Measurements from ENCODE around the gene ZEB1.
"Not testable (repeated sequence)": the region's sequence is repeated elsewhere in the genome, so short reads cannot be mapped to it uniquely, and the experiment has no call there.

The ZEB1 gene

DNA sequence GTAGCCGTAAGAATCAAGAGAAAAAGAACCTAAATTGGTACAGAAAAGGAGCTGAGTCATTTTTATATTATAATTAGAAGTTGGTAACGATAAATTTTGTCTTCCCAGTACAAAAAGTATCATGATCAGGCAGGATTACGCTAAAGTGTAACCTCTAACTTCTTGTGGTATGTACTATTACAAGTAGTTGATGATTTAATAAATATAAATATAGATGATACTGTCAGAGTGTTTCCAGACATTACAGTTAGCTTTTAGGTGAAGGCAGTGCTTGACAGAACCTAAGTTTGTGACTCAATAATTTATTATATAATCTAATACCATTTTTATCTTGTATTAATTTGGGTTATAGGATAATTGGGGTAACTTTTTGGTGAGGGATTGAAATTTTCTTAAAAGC, 53.4 kb downstream of the ZEB1 start:
- DNase-seq = no peak

DNA sequence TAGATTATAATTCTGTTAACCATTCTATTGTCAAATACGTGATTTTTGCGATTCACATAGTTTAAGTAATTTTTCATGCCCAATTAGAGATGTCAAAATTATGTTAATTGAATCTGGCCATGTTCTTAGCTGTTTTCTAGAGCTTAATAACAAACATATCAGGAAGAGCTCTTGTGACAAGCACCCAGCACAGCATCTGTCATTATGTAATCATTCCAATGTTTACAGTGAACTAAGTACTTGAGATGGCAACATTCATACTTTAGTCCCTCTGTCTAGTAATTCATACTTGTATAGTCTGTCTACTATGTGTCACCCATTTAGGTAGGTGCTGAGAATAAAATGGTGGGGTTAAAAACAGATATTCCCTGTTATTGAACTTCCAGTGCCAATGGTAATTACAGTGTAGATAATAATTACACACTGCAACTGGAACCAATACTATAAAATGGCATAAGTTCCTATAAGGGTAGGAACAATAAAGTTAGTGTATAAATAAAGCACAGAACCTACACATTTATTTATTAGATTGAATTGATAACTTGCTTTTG, 55.2 kb downstream of the ZEB1 start:
- no peak for DNase-seq

DNA sequence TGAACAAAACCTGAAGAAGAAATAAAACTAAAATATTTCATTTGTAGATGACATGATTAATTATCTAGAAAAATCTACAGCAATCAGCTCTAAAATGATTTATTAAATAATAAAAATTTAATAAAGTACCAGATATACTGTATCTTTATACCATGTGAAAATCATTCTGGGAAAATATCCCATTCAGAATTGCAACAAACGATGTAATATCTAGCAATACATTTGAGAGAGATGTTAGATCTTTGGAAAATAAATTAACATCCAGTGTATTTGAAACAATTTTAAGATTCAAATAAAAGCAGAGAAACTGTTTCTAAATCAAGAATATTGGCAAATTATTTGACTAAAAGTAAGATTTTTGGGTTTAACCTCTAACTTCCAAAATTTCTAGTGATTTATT, 62.2 kb downstream of the ZEB1 start:
- no peak for DNase-seq

DNA sequence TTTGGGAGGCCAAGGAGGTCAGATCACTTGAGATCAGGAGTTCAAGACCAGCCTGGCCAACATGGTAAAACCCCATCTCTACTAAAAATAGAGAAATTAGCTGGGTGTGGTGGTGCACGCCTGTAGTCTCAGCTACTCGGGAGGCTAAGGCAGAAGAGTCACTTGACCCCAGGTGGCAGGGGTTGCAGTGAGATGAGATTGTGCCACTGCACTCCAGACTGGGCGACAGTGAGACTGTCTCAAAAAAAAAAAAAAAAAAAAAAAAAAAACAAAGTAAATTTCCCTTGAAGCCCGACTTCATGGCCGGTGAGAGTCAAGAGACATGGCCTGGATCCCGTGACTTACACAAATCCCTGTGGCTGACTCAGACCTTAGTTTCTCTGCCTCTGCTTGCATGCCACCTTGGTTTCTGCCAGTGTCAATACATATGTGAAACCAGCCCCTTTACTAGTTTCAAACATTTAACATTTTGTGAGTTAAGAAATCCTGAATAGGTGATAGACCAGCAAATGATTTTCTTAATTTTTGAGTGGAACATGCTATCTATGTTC, 62.8 kb downstream of the ZEB1 start:
- DNase-seq = no peak

DNA sequence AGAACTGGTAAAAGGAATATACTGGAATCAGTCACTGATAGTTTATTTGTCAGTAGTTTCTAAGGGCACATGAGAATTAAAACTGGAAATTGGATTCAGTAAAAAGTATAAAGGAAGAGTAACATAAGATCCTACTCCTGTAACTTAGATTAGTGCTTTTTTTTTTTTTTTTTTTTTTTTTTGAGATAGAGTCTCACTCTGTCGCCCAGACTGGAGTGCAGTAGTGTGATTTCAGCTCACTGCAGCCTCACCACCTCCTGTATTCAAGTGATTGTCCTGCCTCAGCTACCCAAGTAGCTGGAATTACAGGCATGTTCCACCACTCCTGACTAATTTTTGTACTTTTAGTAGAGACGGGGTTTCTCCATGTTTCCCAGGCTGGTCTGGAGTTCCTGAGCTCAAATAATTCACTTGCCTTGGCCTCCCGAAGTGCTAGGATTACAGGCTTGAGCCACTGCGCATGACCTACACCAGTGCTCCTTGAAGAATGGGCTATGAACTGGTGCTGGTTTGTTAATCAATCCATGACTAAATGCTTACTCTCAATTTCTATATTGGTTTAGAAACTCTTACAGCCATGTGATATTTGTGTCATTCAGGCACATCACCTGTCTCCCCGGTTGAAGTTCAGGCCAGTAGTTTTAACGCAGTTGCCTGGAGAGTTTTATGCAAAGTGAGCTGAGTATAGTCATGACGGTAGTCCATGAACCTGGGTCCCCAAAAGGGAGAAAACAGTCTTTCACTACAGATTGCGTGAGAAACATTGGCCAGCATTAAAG, 65.0 kb downstream of the ZEB1 start:
- DNase-seq = no peak

DNA sequence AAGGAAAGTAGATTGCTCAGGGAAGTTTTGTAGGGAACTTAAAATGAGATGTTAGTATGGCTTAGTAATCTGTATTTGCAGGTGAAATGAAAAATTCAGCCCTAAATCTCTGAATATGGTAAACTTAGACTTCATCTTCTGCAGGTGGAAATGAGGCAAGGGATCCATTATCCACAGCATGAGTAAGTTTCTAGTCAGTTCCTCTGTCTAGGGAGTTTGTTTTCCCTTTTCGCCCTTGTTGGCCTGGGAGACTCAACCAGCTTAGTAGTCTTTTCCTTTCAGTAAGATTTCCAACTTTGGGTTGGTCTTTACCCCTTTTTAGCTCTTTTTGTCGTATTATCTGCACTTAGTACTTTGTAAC, 65.6 kb downstream of the ZEB1 start:
- no peak for DNase-seq

DNA sequence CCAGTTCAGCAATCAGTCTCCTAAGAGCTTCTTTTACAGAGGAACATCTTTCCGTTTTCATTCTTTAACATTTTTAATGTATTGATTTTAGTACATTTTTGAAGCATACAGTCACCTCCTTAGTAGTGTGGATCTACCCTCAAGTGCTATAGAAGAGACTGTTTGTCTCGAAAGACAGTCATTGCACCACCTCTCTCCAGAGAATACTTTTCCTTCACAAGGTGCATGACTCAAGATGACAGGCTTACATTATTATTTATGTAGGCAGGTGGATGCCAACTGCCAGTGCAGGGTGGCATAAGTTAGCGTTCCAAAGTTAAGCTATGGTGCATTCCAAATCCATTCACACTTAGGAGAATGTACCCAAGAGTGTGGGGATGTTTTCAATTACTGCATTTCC, 71.8 kb downstream of the ZEB1 start:
- DNase-seq = no peak

DNA sequence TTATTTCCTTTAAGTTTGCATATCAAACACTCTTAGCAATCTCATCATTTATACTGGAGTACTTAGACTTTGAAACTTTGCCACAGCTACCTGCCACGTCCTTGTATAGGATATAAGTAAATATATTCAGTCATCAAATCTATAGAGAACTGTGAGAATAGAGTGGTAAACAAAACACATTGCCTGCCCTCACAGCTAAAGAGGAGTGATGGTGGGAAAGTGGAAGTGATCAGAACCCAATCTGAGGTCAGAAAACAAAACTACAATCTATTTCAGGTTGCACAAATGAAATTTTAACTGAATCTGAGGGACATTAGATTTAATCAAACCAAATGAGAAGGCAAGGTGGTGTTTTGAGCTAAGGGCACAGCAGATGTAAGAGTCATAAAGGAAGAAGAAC, 74.8 kb downstream of the ZEB1 start:
- no peak for DNase-seq

DNA sequence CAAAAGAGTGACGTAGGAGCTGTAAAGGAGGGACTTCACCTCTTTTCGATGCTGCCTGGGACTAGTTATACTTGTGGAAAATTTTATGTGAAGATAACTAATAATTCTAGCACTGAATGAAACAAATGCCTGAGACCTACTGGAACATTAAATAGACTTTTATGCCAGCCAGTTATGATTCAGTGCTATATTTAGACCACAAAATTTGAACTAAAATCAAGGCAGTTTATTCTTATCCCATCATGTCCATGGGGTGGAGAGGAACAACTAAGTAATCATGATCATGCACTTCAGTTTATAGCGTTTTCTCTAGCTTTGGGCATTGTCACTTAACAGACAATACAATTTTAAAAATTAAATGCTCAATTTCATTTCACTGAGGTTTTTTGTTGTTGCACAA, 76.7 kb downstream of the ZEB1 start:
- no peak for DNase-seq

DNA sequence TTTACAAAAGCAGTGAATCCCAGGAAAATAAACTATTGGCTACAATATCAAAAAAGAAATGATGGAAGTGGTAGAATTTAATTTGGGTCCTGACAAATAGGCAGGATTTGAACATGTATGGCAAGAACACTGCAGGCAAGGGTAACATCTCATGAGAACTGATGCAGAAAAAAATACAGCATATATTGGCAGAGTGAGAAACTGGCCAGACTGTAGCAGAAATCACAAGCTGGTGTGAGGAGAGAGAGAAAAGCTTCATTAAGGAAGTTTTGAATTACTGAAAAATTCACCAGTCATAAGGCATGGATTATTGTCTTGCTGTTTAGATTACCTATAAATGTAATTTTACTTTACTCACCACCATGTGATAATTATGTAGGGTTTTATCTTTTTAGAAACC, 77.4 kb downstream of the ZEB1 start:
- no peak for DNase-seq

DNA sequence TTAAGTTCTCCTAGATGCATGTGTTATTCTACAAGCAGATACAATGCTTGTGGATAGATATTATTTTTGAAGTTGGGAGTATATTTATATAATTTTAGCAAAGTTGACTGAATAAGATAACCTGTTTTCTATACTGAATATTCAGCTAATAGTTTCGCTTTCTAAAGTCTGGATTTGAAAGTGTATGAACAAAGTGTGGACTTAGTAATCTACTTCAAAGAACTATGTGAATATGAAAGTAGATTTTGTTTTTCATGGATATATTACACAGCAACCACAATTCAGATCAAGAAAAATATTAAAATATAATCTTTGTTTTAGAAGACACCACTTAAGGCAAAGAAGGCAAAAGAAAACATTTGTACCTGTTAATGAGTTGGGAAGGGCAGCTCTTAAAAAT, 78.8 kb downstream of the ZEB1 start:
- no peak for DNase-seq

DNA sequence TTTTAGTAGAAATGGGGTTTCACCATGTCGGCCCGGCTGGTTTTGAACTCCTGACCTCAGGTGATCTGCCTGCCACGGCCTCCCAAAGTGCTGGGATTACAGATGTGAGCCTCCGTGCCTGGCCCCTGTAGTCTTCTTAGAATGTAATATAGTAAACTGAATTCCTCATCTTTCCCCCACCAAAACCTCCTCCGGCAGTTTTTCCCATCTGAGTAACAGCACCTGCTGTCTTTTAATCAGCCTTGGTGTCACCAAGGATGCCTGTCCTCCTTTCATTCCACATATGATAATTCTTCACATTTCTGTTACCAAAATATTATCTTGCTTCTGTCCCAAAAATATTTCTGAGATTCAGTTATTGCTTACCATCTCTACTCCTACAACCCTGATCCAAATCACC, 80.2 kb downstream of the ZEB1 start:
- no peak for DNase-seq

DNA sequence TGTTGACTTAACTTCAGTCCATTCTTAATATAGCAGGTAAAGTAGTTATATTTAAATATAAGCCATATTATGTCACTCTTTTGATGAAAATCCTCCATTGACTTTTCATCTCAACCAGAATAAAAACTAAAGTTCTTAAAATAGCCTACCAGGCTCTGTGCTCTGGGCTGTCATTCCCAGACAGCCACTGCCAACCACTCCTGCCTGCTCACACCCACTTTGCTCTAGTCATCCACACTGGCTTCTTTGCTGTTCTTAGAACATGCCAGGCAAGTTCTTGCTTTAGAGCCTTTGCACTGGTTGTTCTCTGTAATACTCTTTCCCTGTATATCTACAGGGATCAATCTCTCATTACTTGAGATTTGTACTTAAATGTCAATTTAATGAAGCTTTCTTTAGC, 80.6 kb downstream of the ZEB1 start:
- DNase-seq = no peak

DNA sequence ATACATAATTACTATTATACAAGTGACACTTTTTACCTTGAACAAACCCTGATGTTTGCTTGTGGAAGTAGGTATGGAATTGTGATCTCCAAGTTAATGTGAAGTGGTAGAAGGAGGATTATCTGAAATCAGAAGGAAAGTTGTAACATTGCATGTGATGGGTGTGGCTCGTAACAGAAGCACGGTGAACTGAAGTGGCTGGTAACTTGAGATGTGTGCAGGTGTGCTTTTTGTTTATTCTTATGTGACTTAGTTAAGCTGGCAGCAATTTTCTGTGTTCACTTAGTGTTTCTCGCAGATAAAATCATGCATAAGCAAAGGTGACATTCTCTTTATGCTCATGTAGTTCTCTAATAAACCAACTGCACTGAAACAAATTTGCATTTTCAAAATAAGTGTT, 82.3 kb downstream of the ZEB1 start:
- no peak for DNase-seq

DNA sequence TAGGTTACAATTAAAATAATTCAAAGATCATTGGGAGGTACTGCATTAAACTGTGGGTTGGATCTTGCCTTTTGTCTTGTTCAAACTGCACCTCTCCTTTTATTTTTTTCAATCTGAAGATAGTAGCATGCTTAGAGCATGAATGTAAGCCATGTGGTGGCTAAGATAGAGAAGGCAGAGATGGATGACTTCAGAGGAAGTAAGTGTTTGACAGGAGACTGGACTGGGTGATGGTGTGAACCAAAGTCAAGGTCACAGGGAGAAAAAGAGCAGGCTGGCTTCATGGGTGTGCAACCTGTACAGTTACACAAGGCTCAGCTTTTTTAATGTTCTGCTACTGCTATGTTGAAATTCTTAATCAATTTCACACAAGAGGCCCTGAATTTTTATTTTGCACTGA, 85.6 kb downstream of the ZEB1 start:
- DNase-seq = no peak

DNA sequence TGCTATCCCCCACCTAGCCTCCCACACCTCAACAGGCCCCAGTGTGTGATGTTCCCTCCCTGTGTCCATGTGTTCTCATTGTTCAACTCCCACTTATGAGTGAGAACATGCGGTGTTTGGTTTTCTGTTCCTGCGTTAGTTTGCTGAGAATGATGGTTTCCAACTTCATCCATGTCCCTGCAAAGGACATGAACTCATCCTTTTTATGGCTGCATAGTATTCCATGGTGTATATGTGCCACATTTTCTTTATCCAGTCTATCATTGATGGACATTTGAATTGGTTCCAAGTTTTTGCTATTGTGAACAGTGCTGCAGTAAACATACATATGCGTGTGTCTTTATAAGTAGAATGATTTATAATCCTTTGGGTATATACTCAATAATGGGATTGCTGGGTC, 86.8 kb downstream of the ZEB1 start:
- not testable (repeated sequence) for DNase-seq

DNA sequence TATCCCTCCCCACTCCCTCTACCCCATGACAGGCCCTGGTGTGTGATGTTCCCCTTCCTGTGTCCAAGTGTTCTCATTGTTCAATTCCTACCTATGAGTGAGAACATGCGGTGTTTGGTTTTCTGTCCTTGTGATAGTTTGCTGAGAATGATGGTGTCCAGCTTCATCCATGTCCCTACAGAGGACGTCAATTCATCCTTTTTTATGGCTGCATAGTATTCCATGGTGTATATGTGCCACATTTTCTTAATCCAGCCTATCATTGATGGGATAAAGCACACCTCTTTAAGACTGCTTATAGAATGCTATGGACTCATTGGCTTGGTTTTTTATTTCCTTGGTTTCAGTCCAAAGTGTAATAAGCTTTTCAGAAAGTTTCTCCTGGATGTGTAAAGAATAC, 93.4 kb downstream of the ZEB1 start:
- not testable (repeated sequence) for DNase-seq

DNA sequence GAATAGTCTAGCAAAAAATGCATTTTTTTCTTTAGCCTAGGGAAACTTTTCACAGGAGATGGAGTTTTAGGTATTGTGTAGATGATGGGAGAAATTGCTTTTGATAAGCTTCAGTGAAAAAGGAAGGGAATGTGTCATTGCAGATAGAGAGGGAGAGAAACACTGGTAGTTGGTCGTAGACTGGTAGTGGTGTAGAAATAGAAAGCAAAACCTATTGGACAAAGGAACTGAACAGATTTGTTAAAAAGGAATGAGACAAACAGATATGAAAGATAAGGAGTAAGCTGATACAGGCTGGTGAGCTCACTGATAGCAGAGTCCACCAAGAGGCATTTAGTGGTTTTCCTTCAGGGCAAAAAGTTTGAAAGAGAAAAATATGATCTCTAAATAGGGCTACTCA, 94.3 kb downstream of the ZEB1 start:
- DNase-seq = no peak

DNA sequence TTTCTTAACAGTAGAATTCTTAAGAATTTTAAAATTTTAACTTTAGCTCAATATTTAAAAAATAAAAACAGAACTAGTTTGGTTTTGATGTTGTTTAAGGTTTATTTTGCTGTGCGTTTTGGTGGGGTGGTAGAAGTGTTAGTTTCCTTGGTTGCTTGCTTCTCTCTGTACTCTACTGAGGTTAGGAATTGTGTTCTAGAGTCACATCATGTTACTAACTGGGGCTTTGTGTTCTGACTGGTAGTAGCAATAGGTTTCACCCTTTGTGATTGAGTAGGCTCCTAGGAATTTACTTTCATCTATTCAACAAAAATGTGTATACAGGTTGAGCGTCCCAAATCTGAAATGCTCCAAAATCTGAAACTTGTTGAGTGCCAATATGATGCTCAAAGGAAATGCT, 99.5 kb downstream of the ZEB1 start:
- DNase-seq = no peak

DNA sequence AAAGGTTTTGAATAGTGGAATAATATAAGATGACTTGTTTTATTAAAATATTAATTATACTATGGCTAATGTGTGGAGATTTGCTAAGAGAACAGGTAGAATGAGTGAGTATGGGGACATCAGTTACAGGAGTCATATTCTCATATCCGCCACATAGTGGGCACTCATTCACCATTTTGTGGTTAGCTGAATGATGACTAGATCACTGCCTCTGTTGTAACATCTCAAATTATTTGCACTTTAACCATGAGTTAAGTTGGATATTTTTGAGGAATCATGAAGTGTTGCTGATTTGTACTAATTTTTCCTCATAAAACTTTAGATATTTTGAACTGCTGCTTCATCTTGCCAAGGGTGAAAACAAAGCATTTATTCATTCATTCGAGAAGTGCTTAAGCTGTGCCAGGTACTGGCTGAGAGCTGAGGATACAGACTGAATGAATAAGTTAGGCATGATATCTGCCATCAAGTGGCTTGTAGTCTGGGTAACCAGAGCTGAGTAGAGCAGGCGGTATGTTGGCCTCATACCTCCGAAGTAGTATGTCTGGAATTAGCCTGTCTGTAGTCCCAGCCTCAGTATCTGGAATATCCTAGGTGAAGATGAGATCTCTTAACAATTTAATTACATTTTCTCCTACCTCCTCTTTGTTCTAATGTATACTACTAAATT, 100.5 kb downstream of the ZEB1 start:
- no peak for DNase-seq

DNA sequence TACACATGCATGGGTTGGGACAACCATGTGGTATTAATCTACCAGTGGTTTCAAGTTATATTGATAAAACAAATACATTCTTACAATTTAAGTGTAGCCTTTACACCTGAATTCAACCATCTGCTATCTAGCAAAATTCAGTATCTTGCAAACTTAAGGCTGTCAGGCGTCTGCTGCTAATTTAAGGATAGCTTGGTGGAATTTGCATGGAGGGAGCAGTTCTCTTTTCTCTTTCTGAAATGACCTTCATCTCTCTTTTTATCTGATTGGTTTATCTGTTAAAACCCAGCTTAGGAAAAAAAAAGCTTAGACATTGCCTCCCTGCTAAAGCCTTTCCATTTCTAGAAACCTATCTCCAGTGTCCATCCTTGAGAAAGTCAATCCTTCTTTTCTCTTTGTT, 102.3 kb downstream of the ZEB1 start:
- no peak for DNase-seq

DNA sequence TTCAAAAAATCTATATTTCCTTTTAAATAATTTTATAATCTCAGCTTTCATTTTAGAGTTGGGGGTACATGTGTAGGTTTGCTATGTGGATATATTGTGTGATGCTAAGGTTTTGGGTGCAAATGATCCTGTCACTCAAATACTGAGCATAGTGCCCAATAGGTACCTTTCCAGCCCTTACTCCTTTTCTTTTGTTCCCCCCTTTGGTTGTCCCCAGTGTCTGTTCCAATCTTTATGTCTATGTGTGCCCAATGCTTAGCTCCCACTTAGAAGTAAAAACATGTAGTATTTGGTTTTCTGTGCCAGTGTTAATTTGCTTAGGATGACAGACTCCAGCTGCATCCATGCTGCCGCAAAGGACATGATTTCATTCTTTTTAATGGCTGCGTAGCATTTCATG, 103.6 kb downstream of the ZEB1 start:
- DNase-seq = no peak

DNA sequence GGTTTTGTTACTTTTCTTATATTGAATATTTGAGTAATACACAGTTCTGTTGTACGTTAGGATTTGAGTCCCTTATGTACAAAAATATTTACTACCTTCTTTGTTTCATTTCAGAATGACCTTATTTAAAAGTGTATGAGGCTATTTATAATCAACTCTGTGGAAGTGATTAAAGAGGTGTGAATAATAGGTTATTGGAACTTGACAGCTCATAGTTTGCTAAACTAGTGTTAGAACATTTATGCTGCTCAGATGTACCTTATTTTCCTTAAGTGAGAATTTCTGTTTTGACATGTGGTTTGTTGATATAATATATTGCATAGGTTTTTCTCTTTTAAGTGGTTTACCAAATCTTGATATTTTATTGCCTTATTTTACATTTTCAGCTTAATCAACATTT, 105.5 kb downstream of the ZEB1 start:
- no peak for DNase-seq

DNA sequence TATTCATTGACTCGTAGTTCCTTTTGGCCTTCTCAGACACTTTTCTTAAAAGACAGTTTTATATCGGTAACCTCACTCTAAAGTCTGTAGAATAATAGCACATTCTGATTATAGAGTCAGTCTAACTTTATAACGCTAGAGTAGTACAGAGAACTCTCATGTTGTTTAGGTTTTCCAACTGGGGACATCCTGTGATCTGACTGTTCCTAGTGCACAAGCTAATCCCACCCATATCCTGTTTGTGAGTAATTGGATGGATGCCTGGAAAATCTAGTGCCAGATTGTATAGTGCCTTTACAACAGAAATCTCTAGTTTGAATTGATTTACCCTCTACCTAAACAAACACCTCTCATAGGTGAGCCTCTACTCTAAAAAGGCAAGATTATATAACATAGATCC, 107.4 kb downstream of the ZEB1 start:
- no peak for DNase-seq
